PC-3 (cell line): ENCODE measurements around the gene BCL2L15. TPM values are rescaled to one million over a fixed set of nuclear protein-coding genes. Genes with fewer than 3 reads are reported as not detected.

Source experiments
- ATAC-seq: fragments of 200-7000 bp; cut with Tn5 transposase; 2 replicates; pipeline ENCODE4 v1.9.1; 2020; ENCODE audit warnings: mild to moderate bottlenecking, moderate library complexity
- BruUV-seq: library from RNA; stranded (reverse); fragments of 400-500 nt; replicated peaks from 2 replicates; lab custom pipeline; 2021; lab: Mats Ljungman, UMichigan
- CTCF ChIA-PET: fragments of 300-600 bp; sonication (Branson Sonifier 250); formaldehyde crosslinking; loops from one replicate; lab custom pipeline; 2022; ENCODE audit warnings: antibody characterized with exemption; lab: Charles Lee
- POLR2A ChIA-PET: fragments of 300-600 bp; sonication (Branson Sonifier 250); formaldehyde crosslinking; loops from one replicate; lab custom pipeline; 2022; ENCODE audit warnings: antibody characterized with exemption; ENCODE audit not compliant: unreplicated experiment; lab: Charles Lee
- DNase-seq: peaks from one replicate; pipeline ENCODE4 v3.0.0-alpha.2; 2015
- H2AFZ ChIP-seq: fragments of 300-600 bp; sonication (generic); 2 replicates; pipeline ENCODE4 v1.6.0; 2016; ENCODE audit warnings: antibody characterized with exemption, low read length
- H3F3A ChIP-seq: fragments of 300-600 bp; sonication (generic); one replicate; pipeline ENCODE4 v1.6.0; 2017; ENCODE audit warnings: antibody characterized with exemption, low read length, control low read depth, mild to moderate bottlenecking; ENCODE audit not compliant: unreplicated experiment
- H3K27ac ChIP-seq: fragments of 300-600 bp; sonication (generic); 2 replicates; pipeline ENCODE4 v1.5.1; 2016; ENCODE audit warnings: mild to moderate bottlenecking, low read length
- H3K27me3 ChIP-seq: fragments of 300-600 bp; sonication (generic); 2 replicates; pipeline ENCODE4 v1.6.1; 2016; ENCODE audit warnings: low read length, mixed read lengths
- H3K36me3 ChIP-seq: fragments of 300-600 bp; sonication (generic); 2 replicates; pipeline ENCODE4 v1.6.1; 2016; ENCODE audit warnings: low read depth, mixed run types, low read length, mixed read lengths
- H3K4me1 ChIP-seq: fragments of 300-600 bp; sonication (generic); 2 replicates; pipeline ENCODE4 v1.5.1; 2016; ENCODE audit warnings: low read length; ENCODE audit not compliant: insufficient read depth
- H3K4me2 ChIP-seq: fragments of 300-600 bp; sonication (generic); 2 replicates; pipeline ENCODE4 v1.6.0; 2016; ENCODE audit warnings: low read length
- H3K4me3 ChIP-seq: fragments of 300-600 bp; sonication (generic); 2 replicates; pipeline ENCODE4 v1.5.1; 2016; ENCODE audit warnings: mild to moderate bottlenecking, low read length, mixed read lengths
- H3K79me2 ChIP-seq: fragments of 300-600 bp; sonication (generic); 2 replicates; pipeline ENCODE4 v1.6.1; 2017; ENCODE audit warnings: low read length, mixed read lengths
- H3K9ac ChIP-seq: fragments of 300-600 bp; sonication (generic); 2 replicates; pipeline ENCODE4 v1.6.0; 2016; ENCODE audit warnings: mild to moderate bottlenecking, low read length
- H3K9me2 ChIP-seq: fragments of 300-600 bp; sonication (generic); replicated peaks from 2 replicates; pipeline ENCODE4 v1.6.1; 2016; ENCODE audit warnings: mixed run types, low read length, mixed read lengths
- H3K9me3 ChIP-seq: fragments of 300-600 bp; sonication (generic); 2 replicates; pipeline ENCODE4 v1.6.1; 2016; ENCODE audit warnings: low read length, mixed read lengths
- H4K20me1 ChIP-seq: fragments of 300-600 bp; sonication (generic); 2 replicates; pipeline ENCODE4 v1.6.1; 2016; ENCODE audit warnings: low read length, mixed read lengths
- CTCF ChIP-seq: fragments of 300-600 bp; sonication (generic); conservative IDR thresholded peaks from 2 replicates; pipeline ENCODE4 v1.5.1; 2017; ENCODE audit warnings: antibody characterized with exemption, low read depth, mild to moderate bottlenecking, low read length
- EZH2 ChIP-seq: fragments of 300-600 bp; sonication (generic); IDR thresholded peaks from one replicate; pipeline ENCODE4 v1.6.1; 2017; ENCODE audit warnings: antibody characterized with exemption, mild to moderate bottlenecking, low read length; ENCODE audit not compliant: unreplicated experiment
- EZH2phosphoT487 ChIP-seq: fragments of 300-600 bp; sonication (generic); IDR thresholded peaks from 2 replicates; pipeline ENCODE4 v1.6.1; 2018; ENCODE audit warnings: mild to moderate bottlenecking, antibody characterized with exemption, low read length, borderline replicate concordance
- intact Hi-C: fragments of 100-400 bp; cut with micrococcal nuclease; formaldehyde crosslinking; loops from 2 replicates; pipeline ENCODE4 v1.9.0; 2023
- total RNA-seq: library from RNA; depleted of rRNA; stranded (reverse); fragments of >200 nt; gene quantifications from 2 replicates; pipeline ENCODE4 v1.2.3, GENCODE V29; 2014

The BCL2L15 gene
- total RNA-seq, 1 experiment from 2014 or later: 0.29 TPM

- Histone ChIP-seq H3K9me2 (no peaks in the 10 kb centered on the region), H3K4me3 (no peak overlapping the region), H3K36me3 (no peaks in the 10 kb centered on the region), H3K27me3 (no peaks in the 10 kb centered on the region), H4K20me1 (no peaks in the 10 kb centered on the region), H2AFZ (no peak overlapping the region), H3K4me2 (no peak overlapping the region), H3K79me2 (no peaks in the 10 kb centered on the region), H3K27ac (no peak overlapping the region), H3K4me1 (0 out of 2 replicates have a peak, but pooled peaks cover 3% of the 10 kb centered on the region), H3K9me3 (no peaks in the 10 kb centered on the region), H3F3A (no peaks in the 10 kb centered on the region), H3K9ac (no peak overlapping the region)
- no TSS peak for BruUV-seq
- ChIA-PET POLR2A (interaction anchor here (0.6 kb wide), 2 partner anchors 126 to 424 kb away, joined by 3 to 5 read pairs; no protein-coding TSS in a partner anchor), CTCF (no interaction called here)
- DNase-seq (no peak), ATAC-seq (no peak)
- no peak for TF ChIP-seq EZH2phosphoT487
- TF ChIP-seq EZH2: no peak
- TF ChIP-seq CTCF: no peak
- intact Hi-C loops: no loop called here
Measured at GRCh38 chr1:113879739-113880038, 7.7 kb downstream of the BCL2L15 start.

- H3K4me2 ChIP-seq: no peak overlapping the region
- H4K20me1 ChIP-seq: no peaks in the 10 kb centered on the region
- no peak for DNase-seq
- H3K27ac ChIP-seq: no peak overlapping the region
- intact Hi-C loops: no loop called here
- no peak for ATAC-seq
- H3K9me2 ChIP-seq: no peaks in the 10 kb centered on the region
- TF ChIP-seq CTCF (no peak), EZH2phosphoT487 (no peak)
- H3K27me3 ChIP-seq: no peaks in the 10 kb centered on the region
- no peaks in the 10 kb centered on the region for H3K9me3 ChIP-seq
- H3K36me3 ChIP-seq: no peaks in the 10 kb centered on the region
- no TSS peak for BruUV-seq
- no peak overlapping the region for H3K9ac ChIP-seq
- ChIA-PET CTCF (no interaction called here), POLR2A (no interaction called here)
- peaks cover 20% of the 10 kb centered on the region for H3K4me1 ChIP-seq
- no peak overlapping the region for H3K4me3 ChIP-seq
- no peak overlapping the region for H2AFZ ChIP-seq
- H3K79me2 ChIP-seq: no peaks in the 10 kb centered on the region
- no peaks in the 10 kb centered on the region for H3F3A ChIP-seq
Measured at GRCh38 chr1:113876176-113876575, 11.2 kb downstream of the BCL2L15 start.

GRCh38 chr1:113875714-113876113, 11.7 kb downstream of the BCL2L15 start:
- intact Hi-C loops: no loop called here
- Histone ChIP-seq H4K20me1 (no peaks in the 10 kb centered on the region), H3K4me2 (no peak overlapping the region), H2AFZ (no peak overlapping the region), H3K9me3 (no peaks in the 10 kb centered on the region), H3K36me3 (no peaks in the 10 kb centered on the region), H3K9ac (no peak overlapping the region), H3K27ac (no peak overlapping the region), H3K27me3 (no peaks in the 10 kb centered on the region), H3K4me1 (peaks cover 20% of the 10 kb centered on the region), H3K4me3 (no peak overlapping the region), H3K9me2 (no peaks in the 10 kb centered on the region), H3K79me2 (no peaks in the 10 kb centered on the region), H3F3A (no peaks in the 10 kb centered on the region)
- ATAC-seq (no peak), DNase-seq (no peak)
- ChIA-PET POLR2A (no interaction called here), CTCF (no interaction called here)
- no TSS peak for BruUV-seq
- no peak for TF ChIP-seq EZH2phosphoT487
- TF ChIP-seq EZH2: no peak
- no peak for TF ChIP-seq CTCF
